SK-N-MC (cell line): Measurements from ENCODE around the gene MYT1.

ENCODE experiments used
- EZH2 ChIP-seq: fragments of 200-600 bp; sonication (generic); IDR thresholded peaks from one replicate; pipeline ENCODE4 v1.6.1; 2017; ENCODE audit warnings: antibody characterized with exemption
- POLR2AphosphoS5 ChIP-seq: IDR thresholded peaks from 2 replicates; pipeline ENCODE4 v1.6.1; 2012; ENCODE audit warnings: mild to moderate bottlenecking, low read depth, low read length, borderline replicate concordance

DNA sequence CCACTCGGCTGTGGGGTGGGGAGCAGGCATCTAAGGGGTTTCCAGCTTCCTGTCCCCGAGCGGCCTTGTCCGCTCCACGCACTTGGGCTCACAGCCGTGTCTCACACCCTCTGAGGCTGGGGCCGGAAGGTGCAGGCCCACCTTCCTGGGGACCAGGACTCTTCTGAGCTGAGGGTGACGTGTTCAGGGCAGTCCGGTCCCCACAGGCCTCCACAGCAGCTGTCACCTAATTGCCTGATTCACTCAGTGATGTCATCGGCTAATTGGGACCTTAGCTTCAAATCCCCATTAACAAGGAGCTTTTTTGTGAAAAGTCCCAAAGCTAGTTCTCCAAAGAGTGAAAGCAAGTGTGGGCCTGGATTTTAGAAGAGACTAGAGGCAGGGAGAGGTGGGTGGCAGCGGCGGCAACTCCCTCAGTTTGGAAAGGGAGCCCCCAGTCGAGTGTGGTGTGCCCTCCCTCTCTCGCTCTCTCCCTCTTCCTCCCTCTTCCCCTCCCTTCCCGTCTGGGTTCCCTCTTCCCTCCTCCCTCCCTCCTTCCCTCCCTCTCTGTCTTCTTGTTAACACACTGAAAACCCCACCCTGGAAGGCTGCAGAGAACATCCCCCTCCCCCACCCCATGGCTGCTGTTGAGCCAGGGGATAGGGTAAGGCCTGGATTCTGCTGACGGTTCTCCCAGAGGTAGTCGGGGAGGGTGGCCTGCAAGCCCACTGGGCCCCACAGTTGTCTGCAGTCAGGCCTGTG is 39.0 kb downstream of the MYT1 start:
- no peak for TF ChIP-seq EZH2
- TF ChIP-seq POLR2AphosphoS5, result no peak
